ENCODE data around the gene PRM3.

PRM3 gene

GRCh38 chr16:11312718-11313492 is 39.5 kb upstream of the PRM3 start:
- no peak overlapping the region for H3K4me3 ChIP-seq

GRCh38 chr16:11310997-11311561 is 37.6 kb upstream of the PRM3 start:
- Histone ChIP-seq H3K36me3 (no peaks in the 10 kb centered on the region), H3K4me3 (no peak overlapping the region), H3K4me1 (peaks cover 0 to 5% (median 0%) of the 10 kb centered on the region in 4 donors), H3K27ac (no peak overlapping the region), H3K9me3 (no peaks in the 10 kb centered on the region), H3K27me3 (peaks cover 0 to 9% of the 10 kb centered on the region in 2 donors)
- no peak for DNase-seq
- intact Hi-C loops (cut with DNase I; ENCODE audit: low total_unique reads): no loop called here
- no peak for TF ChIP-seq CTCF (IDR thresholded peaks at IDR 0.05)

More at GRCh38 chr16:11312718-11313492, 39.5 kb upstream of the PRM3 start:
- no peak for TF ChIP-seq CTCF (IDR thresholded peaks at IDR 0.05)
- no peak overlapping the region for H3K27ac ChIP-seq
- peaks cover 0 to 5% (median 0%) of the 10 kb centered on the region in 4 donors for H3K4me1 ChIP-seq
- no peaks in the 10 kb centered on the region for H3K36me3 ChIP-seq
- H3K27me3 ChIP-seq: peaks cover 0 to 7% of the 10 kb centered on the region in 2 donors
- no peak for DNase-seq
- intact Hi-C loops (cut with DNase I; ENCODE audit: low total_unique reads): no loop called here
- no peaks in the 10 kb centered on the region for H3K9me3 ChIP-seq

DNA sequence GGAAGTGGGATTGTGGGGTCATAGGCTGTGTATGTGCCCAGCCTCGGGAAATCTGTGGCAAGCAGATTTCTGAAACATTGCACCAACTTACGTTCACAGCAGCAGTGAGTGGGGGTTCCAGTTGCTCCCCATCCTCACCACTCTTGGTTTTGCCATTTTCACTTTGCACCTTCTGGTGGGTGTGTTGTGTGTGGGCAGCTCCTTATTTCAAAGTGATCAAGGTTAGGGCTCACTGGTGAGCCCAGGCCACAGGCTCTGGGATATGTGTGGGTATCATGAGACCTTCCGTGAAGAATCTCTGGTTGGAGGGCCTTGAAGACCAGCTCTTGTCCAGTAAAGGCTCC is 37.2 kb upstream of the PRM3 start:
- no peak for DNase-seq
- intact Hi-C loops (cut with DNase I; ENCODE audit: low total_unique reads): no loop called here
- H3K4me1 ChIP-seq: peaks cover 0 to 5% (median 0%) of the 10 kb centered on the region in 4 donors
- H3K27me3 ChIP-seq: peaks cover 0 to 6% of the 10 kb centered on the region in 2 donors
- no peak overlapping the region for H3K4me3 ChIP-seq
- H3K9me3 ChIP-seq: no peaks in the 10 kb centered on the region
- H3K27ac ChIP-seq: no peak overlapping the region
- TF ChIP-seq CTCF (IDR thresholded peaks at IDR 0.05): no peak
- no peaks in the 10 kb centered on the region for H3K36me3 ChIP-seq

GRCh38 chr16:11309895-11310633 is 36.6 kb upstream of the PRM3 start:
- Histone ChIP-seq H3K36me3 (no peaks in the 10 kb centered on the region), H3K4me1 (peaks cover 0 to 5% (median 0%) of the 10 kb centered on the region in 4 donors), H3K27ac (no peak overlapping the region), H3K27me3 (peaks cover 0 to 4% of the 10 kb centered on the region in 2 donors), H3K4me3 (no peak overlapping the region), H3K9me3 (no peaks in the 10 kb centered on the region)
- no peak for TF ChIP-seq CTCF (IDR thresholded peaks at IDR 0.05)
- DNase-seq: no peak
- intact Hi-C loops (cut with DNase I; ENCODE audit: low total_unique reads): no loop called here

DNA sequence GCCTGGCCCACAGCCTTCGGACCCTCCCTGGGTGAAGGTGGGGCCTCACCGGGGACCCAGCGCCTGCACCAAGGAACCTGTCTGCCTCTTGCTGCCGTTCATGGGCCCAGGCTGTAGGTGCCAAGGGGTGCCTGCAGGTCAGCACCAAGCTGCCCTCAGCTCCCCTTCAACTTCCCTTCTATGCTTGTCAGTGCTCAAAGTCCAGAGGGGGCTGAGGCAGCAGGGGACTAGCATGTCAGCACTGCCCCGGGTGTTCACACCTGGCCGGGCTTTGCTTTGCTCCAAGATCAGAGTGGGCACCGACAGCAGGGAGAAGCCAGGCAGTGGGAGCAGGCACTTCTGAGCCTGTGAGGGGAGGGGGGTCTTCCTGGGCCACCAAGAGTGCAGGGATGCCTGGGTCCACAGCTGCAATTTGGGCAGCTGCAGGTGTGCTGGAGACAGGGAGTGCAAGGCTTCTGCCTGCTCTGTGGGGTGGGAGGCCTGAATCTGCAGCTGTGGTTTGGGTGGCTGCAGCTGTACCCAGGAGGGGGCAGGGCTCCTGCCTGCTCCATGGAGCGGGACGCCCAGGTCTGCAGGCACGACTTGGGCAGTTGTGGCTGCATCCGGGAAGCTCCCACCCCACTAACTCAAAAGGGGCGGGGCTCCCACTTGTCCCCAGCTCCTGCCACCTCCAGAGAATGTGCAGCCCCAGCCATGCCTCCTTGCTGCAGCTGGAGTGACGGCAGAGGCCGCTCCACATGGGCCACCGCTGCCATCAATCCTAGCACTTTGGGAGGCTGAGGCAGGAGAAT is 35.3 kb upstream of the PRM3 start:
- no peak overlapping the region for H3K27ac ChIP-seq
- DNase-seq: no peak
- H3K9me3 ChIP-seq: no peaks in the 10 kb centered on the region
- no peaks in the 10 kb centered on the region for H3K36me3 ChIP-seq
- H3K4me1 ChIP-seq: peaks cover 0 to 5% (median 0%) of the 10 kb centered on the region in 4 donors
- H3K4me3 ChIP-seq: no peak overlapping the region
- no peak for TF ChIP-seq CTCF (IDR thresholded peaks at IDR 0.05)
- intact Hi-C loops (cut with DNase I; ENCODE audit: low total_unique reads): no loop called here
- H3K27me3 ChIP-seq: peaks cover 0 to 2% of the 10 kb centered on the region in 2 donors
